Panc1 (cell line): ENCODE data around the gene FITM2. TPM values are rescaled to one million over a fixed set of nuclear protein-coding genes. Genes with fewer than 3 reads are reported as not detected.

Source experiments
- ATAC-seq: fragments of 200-7000 bp; cut with Tn5 transposase; 2 replicates; pipeline ENCODE4 v1.9.1; 2020; ENCODE audit warnings: mild to moderate bottlenecking, moderate library complexity
- BruUV-seq: library from RNA; stranded (reverse); fragments of 400-500 nt; replicated peaks from 2 replicates; lab custom pipeline; 2021; lab: Mats Ljungman, UMichigan
- CTCF ChIA-PET: fragments of 300-600 bp; sonication (Branson Sonifier 250); formaldehyde crosslinking; loops from one replicate; lab custom pipeline; 2022; ENCODE audit warnings: antibody characterized with exemption; lab: Charles Lee
- POLR2A ChIA-PET: fragments of 300-600 bp; sonication (Branson Sonifier 250); formaldehyde crosslinking; loops from one replicate; lab custom pipeline; 2022; ENCODE audit warnings: antibody characterized with exemption; lab: Charles Lee
- DNase-seq: peaks from one replicate; pipeline ENCODE4 v3.0.0-alpha.2; 2010; ENCODE audit warnings: low read depth, low spot score
- H3K27ac ChIP-seq: 2 replicates; pipeline ENCODE4 v1.5.1; 2011; ENCODE audit warnings: mild to moderate bottlenecking, low read length, inconsistent platforms
- H3K27me3 ChIP-seq: fragments of 200-500 bp; sonication (Bioruptor generic); 2 replicates; pipeline ENCODE4 v1.6.0; 2014; ENCODE audit warnings: low read length, inconsistent platforms; ENCODE audit not compliant: control insufficient read depth, insufficient read depth
- H3K36me3 ChIP-seq: fragments of 200-500 bp; sonication (Bioruptor generic); 2 replicates; pipeline ENCODE4 v1.5.1; 2014; ENCODE audit warnings: inconsistent platforms, mild to moderate bottlenecking, low read length, moderate library complexity; ENCODE audit not compliant: control insufficient read depth, insufficient read depth
- H3K4me1 ChIP-seq: 2 replicates; pipeline ENCODE4 v1.5.1; 2011; ENCODE audit warnings: inconsistent platforms, mild to moderate bottlenecking, low read length, moderate library complexity; ENCODE audit not compliant: control insufficient read depth, insufficient read depth
- H3K4me3 ChIP-seq, 2 experiments: 2 replicates each; pipeline ENCODE4 v1.5.1; 2011 to 2012; ENCODE audit warnings: low read depth in 2 of 2, low read length in 2 of 2, mild to moderate bottlenecking in 2 of 2, inconsistent platforms in 1 of 2, moderate library complexity in 1 of 2
- H3K9me3 ChIP-seq: fragments of 200-500 bp; sonication (Bioruptor generic); 2 replicates; pipeline ENCODE4 v1.5.1; 2014; ENCODE audit warnings: low read depth, mild to moderate bottlenecking, inconsistent platforms, low read length, moderate library complexity; ENCODE audit not compliant: control insufficient read depth, insufficient read depth
- POLR2AphosphoS5 ChIP-seq: IDR thresholded peaks from 2 replicates; pipeline ENCODE4 v1.6.1; 2012; ENCODE audit warnings: mild to moderate bottlenecking, low read depth, low read length, moderate library complexity
- REST ChIP-seq, 2 experiments: IDR thresholded peaks; 2 replicates each; pipeline ENCODE4 v1.6.1; 2011 to 2012; ENCODE audit warnings: low read depth in 2 of 2, control low read depth in 1 of 2, low read length in 1 of 2, mild to moderate bottlenecking in 1 of 2, moderate library complexity in 1 of 2; ENCODE audit not compliant: insufficient read depth in 1 of 2
- SIN3A ChIP-seq: IDR thresholded peaks from 2 replicates; pipeline ENCODE4 v1.6.1; 2012; ENCODE audit warnings: low read depth, mild to moderate bottlenecking, low read length, moderate library complexity, borderline replicate concordance; ENCODE audit not compliant: insufficient read depth
- TCF7L2 ChIP-seq: IDR thresholded peaks from 2 replicates; pipeline ENCODE4 v1.6.1; 2011; ENCODE audit warnings: mild to moderate bottlenecking, low read depth, low read length, inconsistent platforms
- in situ Hi-C: cut with HindIII; loops from 2 replicates; pipeline ENCODE4 v1.10.0; 2016; ENCODE audit warnings: low sequenced_read_pairs, low pct_unique_long_range_greater_than_20kb
- intact Hi-C: fragments of 100-400 bp; cut with micrococcal nuclease; formaldehyde crosslinking; loops from one replicate; pipeline ENCODE4 v1.10.0; 2022; ENCODE audit not compliant: unreplicated experiment
- total RNA-seq: library from RNA; stranded (reverse); gene quantifications from one replicate; pipeline ENCODE4 v1.2.1, GENCODE V29; 2021; ENCODE audit not compliant: unreplicated experiment
- TF ChIP-seq, protein P1 (sequence below): fragments of 450-650 bp; IDR thresholded peaks from 2 replicates; pipeline ENCODE4 v1.5.1; 2017; ENCODE audit warnings: mild to moderate bottlenecking

FITM2 gene
- total RNA-seq, 1 experiment from 2014 or later: 10.5 TPM

- H3K4me1 ChIP-seq: no peaks in the 10 kb centered on the region
- no peaks in the 10 kb centered on the region for H3K9me3 ChIP-seq
- ChIA-PET POLR2A (no interaction called here), CTCF (no interaction called here)
- BruUV-seq: no TSS peak
- no peak overlapping the region for H3K4me3 ChIP-seq
- in situ Hi-C loops: no loop called here
- no peaks in the 10 kb centered on the region for H3K36me3 ChIP-seq
- intact Hi-C loops: no loop called here
- TF ChIP-seq, protein P1, sequence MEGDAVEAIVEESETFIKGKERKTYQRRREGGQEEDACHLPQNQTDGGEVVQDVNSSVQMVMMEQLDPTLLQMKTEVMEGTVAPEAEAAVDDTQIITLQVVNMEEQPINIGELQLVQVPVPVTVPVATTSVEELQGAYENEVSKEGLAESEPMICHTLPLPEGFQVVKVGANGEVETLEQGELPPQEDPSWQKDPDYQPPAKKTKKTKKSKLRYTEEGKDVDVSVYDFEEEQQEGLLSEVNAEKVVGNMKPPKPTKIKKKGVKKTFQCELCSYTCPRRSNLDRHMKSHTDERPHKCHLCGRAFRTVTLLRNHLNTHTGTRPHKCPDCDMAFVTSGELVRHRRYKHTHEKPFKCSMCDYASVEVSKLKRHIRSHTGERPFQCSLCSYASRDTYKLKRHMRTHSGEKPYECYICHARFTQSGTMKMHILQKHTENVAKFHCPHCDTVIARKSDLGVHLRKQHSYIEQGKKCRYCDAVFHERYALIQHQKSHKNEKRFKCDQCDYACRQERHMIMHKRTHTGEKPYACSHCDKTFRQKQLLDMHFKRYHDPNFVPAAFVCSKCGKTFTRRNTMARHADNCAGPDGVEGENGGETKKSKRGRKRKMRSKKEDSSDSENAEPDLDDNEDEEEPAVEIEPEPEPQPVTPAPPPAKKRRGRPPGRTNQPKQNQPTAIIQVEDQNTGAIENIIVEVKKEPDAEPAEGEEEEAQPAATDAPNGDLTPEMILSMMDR: no peak
- TF ChIP-seq TCF7L2 (no peak), POLR2AphosphoS5 (no peak), SIN3A (no peak), REST (IDR thresholded peaks at IDR 0.05; ENCODE audit: insufficient read depth in 1 of 2, low read depth in 2 of 2, low read length in 1 of 2) (no peak)
- no peak overlapping the region for H3K27ac ChIP-seq
- no peaks in the 10 kb centered on the region for H3K27me3 ChIP-seq
- ATAC-seq (no peak), DNase-seq (no peak)
Measured at GRCh38 chr20:44335675-44336074, 24.7 kb upstream of the FITM2 start.

DNA sequence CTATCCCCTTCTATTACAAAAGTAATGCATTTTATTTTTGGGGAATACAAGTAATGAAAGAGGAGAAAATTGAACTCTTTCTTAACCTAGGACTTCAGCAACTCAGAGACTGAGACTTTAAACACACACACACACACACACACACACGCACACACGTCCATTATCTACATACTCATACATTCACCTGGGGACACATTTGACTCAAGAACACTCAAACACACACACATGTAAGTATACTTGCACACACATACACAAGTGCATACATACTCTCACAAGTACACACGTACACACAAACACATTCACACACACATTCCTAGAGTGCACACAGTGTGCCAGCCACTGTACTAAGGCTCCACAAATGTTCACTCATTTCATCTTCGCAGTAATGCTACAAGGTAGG is 23.7 kb upstream of the FITM2 start:
- CTCF ChIA-PET: no interaction called here

More for the DNA sequence above, 23.7 kb upstream of the FITM2 start:
- Histone ChIP-seq H3K27me3 (no peaks in the 10 kb centered on the region), H3K36me3 (no peaks in the 10 kb centered on the region), H3K4me3 (no peak overlapping the region), H3K4me1 (no peaks in the 10 kb centered on the region), H3K9me3 (no peaks in the 10 kb centered on the region), H3K27ac (no peak overlapping the region)
- intact Hi-C loops: no loop called here
- ATAC-seq (no peak), DNase-seq (no peak)
- in situ Hi-C loops: no loop called here
- BruUV-seq: no TSS peak
- TF ChIP-seq TCF7L2 (no peak), REST (IDR thresholded peaks at IDR 0.05; ENCODE audit: insufficient read depth in 1 of 2, low read depth in 2 of 2, low read length in 1 of 2) (no peak), SIN3A (no peak), POLR2AphosphoS5 (no peak)
- TF ChIP-seq, protein P1: no peak
- POLR2A ChIA-PET: no interaction called here
